Measurements from ENCODE around the gene CCNL2. TPM values are rescaled to one million over a fixed set of nuclear protein-coding genes. Genes with fewer than 3 reads are reported as not detected.
A peak's percentile ranks its signal among the peaks of the same experiment; 100 is the strongest.

CCNL2 gene
- total and polyA plus RNA-seq, 2 of the 13 experiments (the other 11 are each of a cell fraction or from before 2014, with no cell fraction given), result 105 to 340 TPM

GRCh38 chr1:1431845-1432273, 32.7 kb upstream of the CCNL2 start (continued):
- TF ChIP-seq ZNF318 (CRISPR knock-in tag; IDR thresholded peaks at IDR 0.05), result peak; percentile 46; the same call in 1 of the 2 replicates
- peak; percentile 78 for TF ChIP-seq PHF21A (CRISPR knock-in tag; IDR thresholded peaks at IDR 0.05)
- TF ChIP-seq ZEB1 (IDR thresholded peaks at IDR 0.05; ENCODE audit: insufficient replicate concordance, low read depth), result no peak
- TF ChIP-seq IKZF5 (CRISPR knock-in tag; IDR thresholded peaks at IDR 0.05), result peak; percentile 61; the same call in 1 of the 2 replicates
- TF ChIP-seq, protein P1, sequence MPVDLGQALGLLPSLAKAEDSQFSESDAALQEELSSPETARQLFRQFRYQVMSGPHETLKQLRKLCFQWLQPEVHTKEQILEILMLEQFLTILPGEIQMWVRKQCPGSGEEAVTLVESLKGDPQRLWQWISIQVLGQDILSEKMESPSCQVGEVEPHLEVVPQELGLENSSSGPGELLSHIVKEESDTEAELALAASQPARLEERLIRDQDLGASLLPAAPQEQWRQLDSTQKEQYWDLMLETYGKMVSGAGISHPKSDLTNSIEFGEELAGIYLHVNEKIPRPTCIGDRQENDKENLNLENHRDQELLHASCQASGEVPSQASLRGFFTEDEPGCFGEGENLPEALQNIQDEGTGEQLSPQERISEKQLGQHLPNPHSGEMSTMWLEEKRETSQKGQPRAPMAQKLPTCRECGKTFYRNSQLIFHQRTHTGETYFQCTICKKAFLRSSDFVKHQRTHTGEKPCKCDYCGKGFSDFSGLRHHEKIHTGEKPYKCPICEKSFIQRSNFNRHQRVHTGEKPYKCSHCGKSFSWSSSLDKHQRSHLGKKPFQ (CRISPR knock-in tag; IDR thresholded peaks at IDR 0.05; ENCODE audit: insufficient replicate concordance), result peak; percentile 61
- TF ChIP-seq ZNF180 (CRISPR knock-in tag; IDR thresholded peaks at IDR 0.05; ENCODE audit: borderline replicate concordance, low read depth), result no peak
- TF ChIP-seq ZMYM3 (CRISPR knock-in tag; IDR thresholded peaks at IDR 0.05), result no peak
- no peak for TF ChIP-seq JARID2 (CRISPR knock-in tag; IDR thresholded peaks at IDR 0.05; ENCODE audit: insufficient replicate concordance)
- TF ChIP-seq, protein P2, sequence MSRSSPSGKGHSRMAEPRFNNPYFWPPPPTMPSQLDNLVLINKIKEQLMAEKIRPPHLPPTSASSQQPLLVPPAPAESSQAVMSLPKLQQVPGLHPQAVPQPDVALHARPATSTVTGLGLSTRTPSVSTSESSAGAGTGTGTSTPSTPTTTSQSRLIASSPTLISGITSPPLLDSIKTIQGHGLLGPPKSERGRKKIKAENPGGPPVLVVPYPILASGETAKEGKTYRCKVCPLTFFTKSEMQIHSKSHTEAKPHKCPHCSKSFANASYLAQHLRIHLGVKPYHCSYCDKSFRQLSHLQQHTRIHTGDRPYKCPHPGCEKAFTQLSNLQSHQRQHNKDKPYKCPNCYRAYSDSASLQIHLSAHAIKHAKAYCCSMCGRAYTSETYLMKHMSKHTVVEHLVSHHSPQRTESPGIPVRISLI (CRISPR knock-in tag; IDR thresholded peaks at IDR 0.05; ENCODE audit: borderline replicate concordance), result 0 out of 2 replicates have a peak, but pooled peaks have one; percentile 16
- TF ChIP-seq ZNF337 (CRISPR knock-in tag; IDR thresholded peaks at IDR 0.05; ENCODE audit: borderline replicate concordance, low read depth), result peak; percentile 84; the same call in 1 of the 2 replicates
- peak; percentile 50; the same call in 1 of the 2 replicates for TF ChIP-seq SSRP1 (CRISPR knock-in tag; IDR thresholded peaks at IDR 0.05)
- peak; percentile 86 for TF ChIP-seq SKIL (CRISPR knock-in tag; IDR thresholded peaks at IDR 0.05; ENCODE audit: borderline replicate concordance)
- TF ChIP-seq GABPB1 (CRISPR knock-in tag; IDR thresholded peaks at IDR 0.05), result peak; percentile 75
- TF ChIP-seq HDAC2 (CRISPR knock-in tag; IDR thresholded peaks at IDR 0.05), result peak; percentile 69; the same call in 1 of the 2 replicates
- TF ChIP-seq ZNF263 (CRISPR knock-in tag; IDR thresholded peaks at IDR 0.05), result peak; percentile 88
